ENCODE measurements around the gene LRRC14B.

Gene LRRC14B

DNA sequence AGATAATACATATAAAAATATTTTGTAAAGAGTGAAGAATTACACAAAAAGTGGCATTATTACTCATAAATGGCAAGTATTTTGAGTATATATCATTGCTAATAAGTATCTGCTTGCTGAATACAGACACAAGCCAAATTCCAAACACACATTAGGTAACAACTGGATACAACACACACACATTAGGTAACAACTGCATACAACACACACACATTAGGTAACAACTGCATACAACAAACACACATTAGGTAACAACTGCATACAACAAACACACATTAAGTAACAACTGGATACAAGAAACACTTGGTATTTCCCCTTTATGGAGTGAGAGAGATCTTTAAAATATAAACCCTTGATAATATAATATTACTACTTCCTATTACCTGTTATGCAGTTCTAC lies 13.2 kb downstream of the LRRC14B start:
- DNase-seq (ENCODE audit: low read depth): no peak
- no peak overlapping the region for H3K4me3 ChIP-seq (ENCODE audit: low read depth, low read length)
- in situ Hi-C loops (cut with HindIII; ENCODE audit: low sequenced_read_pairs): no loop called here
- TF ChIP-seq CTCF (IDR thresholded peaks at IDR 0.05; ENCODE audit: low read depth, low read length, missing control alignments): no peak

GRCh38 chr5:204966-205670 lies 13.8 kb downstream of the LRRC14B start:
- no peak for DNase-seq (ENCODE audit: low read depth)

DNA sequence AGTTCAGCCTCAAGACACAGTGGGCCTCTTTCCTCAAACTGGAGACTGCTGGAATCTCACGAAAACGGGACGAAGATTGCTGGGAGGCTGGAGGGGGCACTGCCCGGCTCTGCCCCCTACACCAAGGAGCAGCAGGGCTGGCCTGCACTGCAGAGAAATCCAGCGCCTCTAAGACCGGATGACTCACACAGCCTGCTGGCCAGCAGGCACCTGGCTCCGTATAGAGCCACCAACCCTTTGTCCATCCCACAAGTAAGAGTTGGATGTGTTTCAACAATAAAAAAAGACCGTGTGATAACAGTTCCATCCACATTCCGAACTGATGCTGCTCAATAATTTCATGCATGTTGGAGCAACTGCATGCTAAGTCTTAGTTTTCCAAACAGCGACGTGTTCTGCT lies 15.1 kb downstream of the LRRC14B start:
- no peak for TF ChIP-seq CTCF (IDR thresholded peaks at IDR 0.05; ENCODE audit: low read depth, low read length, missing control alignments)
- in situ Hi-C loops (cut with HindIII; ENCODE audit: low sequenced_read_pairs): no loop called here
- H3K4me3 ChIP-seq (ENCODE audit: low read depth, low read length): no peak overlapping the region
- DNase-seq (ENCODE audit: low read depth): no peak

More at GRCh38 chr5:204966-205670, 13.8 kb downstream of the LRRC14B start:
- no peak for TF ChIP-seq CTCF (IDR thresholded peaks at IDR 0.05; ENCODE audit: low read depth, low read length, missing control alignments)
- no peak overlapping the region for H3K4me3 ChIP-seq (ENCODE audit: low read depth, low read length)
- in situ Hi-C loops (cut with HindIII; ENCODE audit: low sequenced_read_pairs): no loop called here

- no peak overlapping the region for H3K4me3 ChIP-seq (ENCODE audit: low read depth, low read length)
- TF ChIP-seq CTCF (IDR thresholded peaks at IDR 0.05; ENCODE audit: low read depth, low read length, missing control alignments): no peak
- in situ Hi-C loops (cut with HindIII; ENCODE audit: low sequenced_read_pairs): no loop called here
- no peak for DNase-seq (ENCODE audit: low read depth)
Measured at GRCh38 chr5:206927-207536, 15.7 kb downstream of the LRRC14B start.

GRCh38 chr5:207599-207998 lies 16.3 kb downstream of the LRRC14B start:
- TF ChIP-seq CTCF (IDR thresholded peaks at IDR 0.05; ENCODE audit: low read depth, low read length, missing control alignments): no peak
- DNase-seq (ENCODE audit: low read depth): no peak
- no peak overlapping the region for H3K4me3 ChIP-seq (ENCODE audit: low read depth, low read length)
- in situ Hi-C loops (cut with HindIII; ENCODE audit: low sequenced_read_pairs): no loop called here

GRCh38 chr5:208449-209114 lies 17.3 kb downstream of the LRRC14B start:
- in situ Hi-C loops (cut with HindIII; ENCODE audit: low sequenced_read_pairs): no loop called here
- no peak for DNase-seq (ENCODE audit: low read depth)
- no peak for TF ChIP-seq CTCF (IDR thresholded peaks at IDR 0.05; ENCODE audit: low read depth, low read length, missing control alignments)
- H3K4me3 ChIP-seq (ENCODE audit: low read depth, low read length): no peak overlapping the region
